ENCODE results near the gene MPP7.
"Not testable (repeated sequence)": the region's sequence is repeated elsewhere in the genome, so short reads cannot be mapped to it uniquely, and the experiment has no call there.

MPP7 gene

DNA sequence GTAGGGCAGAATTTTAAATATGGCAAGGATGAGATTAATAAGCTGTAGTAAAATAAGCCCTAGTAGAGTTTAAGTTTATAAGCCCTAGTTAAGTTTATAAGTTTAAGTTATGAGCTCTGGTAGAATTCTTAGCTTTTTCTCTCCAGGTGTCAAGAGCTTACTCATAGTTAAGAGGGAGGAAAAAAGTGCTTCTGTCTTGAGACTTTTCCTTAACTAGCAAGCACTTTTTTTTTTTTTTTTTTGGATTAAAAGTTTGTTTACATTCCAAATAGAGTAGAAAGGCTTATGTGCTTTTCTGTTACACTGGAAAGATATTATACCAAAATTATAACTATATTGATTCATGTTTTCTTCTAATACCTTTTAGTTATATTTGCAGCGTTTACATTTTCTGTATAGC lies 25.5 kb upstream of the MPP7 start:
- Histone ChIP-seq H3K9me3 (replicated peaks in 1 of 11) (no peaks in the 10 kb centered on the region), H3K27ac (no peak overlapping the region), H3K36me3 (no peaks in the 10 kb centered on the region), H3K4me1 (peaks cover 31 to 57% (median 48%) of the 10 kb centered on the region in 10 experiments), H3K4me2 (no peak overlapping the region), H3K9ac (no peak overlapping the region), H3K27me3 (no peaks in the 10 kb centered on the region), H4K20me1 (no peaks in the 10 kb centered on the region), H3K4me3 (no peak overlapping the region)
- TF ChIP-seq Cebpa-rat (IDR thresholded peaks at IDR 0.05), result no peak

DNA sequence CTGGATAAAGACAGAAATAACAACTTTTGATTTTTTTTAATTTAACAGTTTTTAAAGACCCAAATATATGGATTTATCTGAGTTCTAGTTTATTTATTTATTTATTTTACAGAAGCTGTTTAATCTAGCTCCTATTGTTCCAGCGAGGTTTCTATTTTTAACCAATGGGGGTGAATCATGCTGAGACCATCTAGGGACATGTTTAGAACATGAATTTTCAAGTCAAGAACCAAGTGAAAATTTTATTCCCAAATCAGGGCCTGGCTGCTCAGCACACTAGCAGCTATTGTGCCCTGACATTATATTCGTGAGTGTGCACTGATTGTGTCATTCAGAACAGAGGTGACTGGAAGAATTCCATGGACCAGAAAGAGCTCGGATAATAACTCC lies 24.6 kb upstream of the MPP7 start:
- Histone ChIP-seq H4K20me1 (no peaks in the 10 kb centered on the region), H3K4me3 (no peak overlapping the region), H3K4me2 (peak overlapping the region in 5 of 11 experiments; percentile 13 to 57 (median 47); a peak in 6 of 22 replicates), H3K9ac (no peak overlapping the region), H3K4me1 (peaks cover 22 to 49% (median 40%) of the 10 kb centered on the region in 10 experiments), H3K27ac (no peak overlapping the region), H3K36me3 (no peaks in the 10 kb centered on the region), H3K27me3 (no peaks in the 10 kb centered on the region), H3K9me3 (replicated peaks in 1 of 11) (no peaks in the 10 kb centered on the region)
- TF ChIP-seq Cebpa-rat (IDR thresholded peaks at IDR 0.05), result no peak

DNA sequence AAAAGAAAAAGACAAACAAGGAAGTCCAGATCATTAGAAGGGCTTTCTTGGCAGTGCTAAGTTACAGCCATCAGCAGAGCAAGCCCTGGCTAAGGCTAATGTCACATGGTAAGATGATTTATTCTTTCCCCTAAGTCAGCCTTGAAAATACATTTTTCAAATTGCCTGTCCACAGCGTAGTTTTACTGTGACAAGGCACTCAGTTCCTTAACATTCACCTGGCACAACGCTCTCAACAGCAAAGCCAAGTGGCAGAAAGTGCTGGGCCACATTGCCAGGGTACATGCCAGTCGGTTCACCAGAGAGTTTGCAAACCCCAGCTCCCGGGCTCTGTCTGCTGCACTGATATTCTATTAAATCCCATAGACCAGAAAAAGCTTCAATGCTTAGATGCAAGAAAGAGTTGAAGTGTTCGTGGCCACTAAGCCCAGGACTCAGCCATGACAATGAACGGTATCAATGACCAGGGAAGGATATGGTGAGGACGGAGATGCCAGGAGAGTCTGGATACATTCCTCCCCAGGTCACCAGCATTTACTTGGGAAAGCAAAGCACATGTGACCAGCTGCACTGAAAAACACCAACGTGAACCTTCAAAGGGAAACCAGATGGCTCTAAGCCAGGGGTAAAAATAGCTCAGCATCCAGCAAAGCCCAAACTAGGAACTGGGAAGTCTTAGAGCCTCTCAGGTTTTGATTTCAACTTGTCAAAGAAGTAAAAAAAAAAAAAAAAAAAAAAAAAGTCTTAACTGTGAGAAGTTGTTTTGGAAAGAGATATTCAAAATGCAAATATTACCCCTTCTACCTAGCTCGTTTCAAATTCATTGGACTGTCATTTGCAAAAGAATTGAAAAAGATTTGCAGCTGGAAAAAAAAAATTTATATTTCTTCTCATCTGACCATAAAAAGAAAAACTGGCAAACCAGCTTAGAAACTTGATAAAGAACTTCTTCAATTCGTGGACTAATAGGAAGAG lies 23.9 kb upstream of the MPP7 start:
- H3K4me3 ChIP-seq, result no peak overlapping the region
- peak overlapping the region; percentile 12 to 67 (median 53); a peak in 21 of 22 replicates for H3K4me2 ChIP-seq
- no peaks in the 10 kb centered on the region for H3K27me3 ChIP-seq
- no peak overlapping the region for H3K9ac ChIP-seq
- no peaks in the 10 kb centered on the region for H3K36me3 ChIP-seq
- no peaks in the 10 kb centered on the region for H3K9me3 ChIP-seq (replicated peaks in 1 of 11)
- H4K20me1 ChIP-seq, result no peaks in the 10 kb centered on the region
- peaks cover 20 to 42% (median 33%) of the 10 kb centered on the region in 10 experiments for H3K4me1 ChIP-seq
- TF ChIP-seq Cebpa-rat (IDR thresholded peaks at IDR 0.05), result no peak
- H3K27ac ChIP-seq, result no peak overlapping the region

DNA sequence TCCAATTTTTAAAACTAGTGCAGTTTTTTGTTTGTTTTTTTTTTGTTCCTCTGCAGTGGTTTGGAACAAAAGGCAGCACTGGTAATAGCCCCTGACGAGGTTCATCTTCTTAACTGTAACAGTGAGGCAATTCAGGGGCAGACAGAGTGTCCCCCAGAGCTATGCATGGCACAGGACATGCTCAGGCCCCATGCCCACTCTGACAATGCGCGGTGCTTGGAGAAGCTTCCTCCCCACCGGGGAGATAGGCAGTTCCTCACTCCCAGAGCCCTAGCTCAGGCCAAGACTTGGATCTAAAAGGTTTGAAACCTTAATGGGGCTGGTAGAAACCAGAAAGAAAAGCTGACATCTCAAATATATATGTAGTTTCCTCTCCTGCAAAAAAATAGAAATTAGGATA lies 17.9 kb upstream of the MPP7 start:
- no peak overlapping the region for H3K4me2 ChIP-seq
- H4K20me1 ChIP-seq, result no peaks in the 10 kb centered on the region
- no peaks in the 10 kb centered on the region for H3K27me3 ChIP-seq
- no peak overlapping the region for H3K9ac ChIP-seq
- TF ChIP-seq Cebpa-rat (IDR thresholded peaks at IDR 0.05), result no peak
- H3K9me3 ChIP-seq (replicated peaks in 1 of 11), result no peaks in the 10 kb centered on the region
- no peaks in the 10 kb centered on the region for H3K36me3 ChIP-seq
- H3K4me1 ChIP-seq, result peaks cover 0 to 21% (median 0%) of the 10 kb centered on the region in 10 experiments; a peak in 10 of 20 replicates
- no peak overlapping the region for H3K4me3 ChIP-seq
- H3K27ac ChIP-seq, result no peak overlapping the region

DNA sequence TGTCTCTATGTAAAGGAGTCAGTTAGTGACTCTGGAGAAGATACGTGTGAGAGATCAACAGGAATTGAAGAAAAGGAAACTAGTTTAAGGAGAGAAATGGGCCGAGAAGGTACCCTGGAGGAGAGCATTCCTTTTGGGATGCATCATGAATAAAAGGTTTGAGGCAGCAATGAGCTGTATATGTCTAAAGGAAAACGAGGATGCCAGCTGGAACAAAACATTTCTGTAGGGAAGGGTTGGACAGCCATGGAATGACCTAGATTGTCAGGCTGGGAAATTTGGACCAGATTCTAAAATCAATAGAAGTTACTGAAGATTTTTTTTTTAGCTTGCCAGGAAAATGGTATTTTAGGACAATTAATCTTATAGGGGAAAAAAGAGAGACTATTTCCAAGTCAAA lies 17.2 kb upstream of the MPP7 start:
- Histone ChIP-seq H3K27ac (no peak overlapping the region), H3K36me3 (no peaks in the 10 kb centered on the region), H4K20me1 (no peaks in the 10 kb centered on the region), H3K4me1 (peaks cover 0 to 21% (median 0%) of the 10 kb centered on the region in 10 experiments; a peak in 10 of 20 replicates), H3K4me2 (peak overlapping the region in 3 of 11 experiments; percentile 7 to 22 (median 20); a peak in 5 of 22 replicates), H3K27me3 (no peaks in the 10 kb centered on the region), H3K9ac (no peak overlapping the region), H3K9me3 (replicated peaks in 1 of 11) (no peaks in the 10 kb centered on the region), H3K4me3 (no peak overlapping the region)
- TF ChIP-seq Cebpa-rat (IDR thresholded peaks at IDR 0.05), result no peak

DNA sequence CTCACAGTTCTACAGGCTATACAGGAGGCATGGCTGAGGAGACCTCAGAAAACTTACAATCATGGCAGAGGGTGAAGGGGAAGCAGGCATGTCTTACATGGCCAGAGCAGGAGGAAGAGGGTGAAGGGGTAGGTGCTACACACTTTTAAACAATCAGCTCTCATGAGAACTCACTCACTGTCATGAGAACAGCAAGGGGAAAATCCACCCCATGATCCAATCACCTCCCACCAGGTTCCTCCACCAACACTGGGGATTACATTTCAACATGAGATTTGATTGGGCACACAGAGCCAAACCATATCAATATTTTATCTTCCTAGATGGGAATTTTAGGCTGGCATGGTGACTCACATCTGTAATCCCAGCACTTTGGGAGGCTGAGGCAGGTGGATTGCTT lies 16.2 kb upstream of the MPP7 start:
- H3K36me3 ChIP-seq, H3K9ac ChIP-seq: not testable (repeated sequence)

DNA sequence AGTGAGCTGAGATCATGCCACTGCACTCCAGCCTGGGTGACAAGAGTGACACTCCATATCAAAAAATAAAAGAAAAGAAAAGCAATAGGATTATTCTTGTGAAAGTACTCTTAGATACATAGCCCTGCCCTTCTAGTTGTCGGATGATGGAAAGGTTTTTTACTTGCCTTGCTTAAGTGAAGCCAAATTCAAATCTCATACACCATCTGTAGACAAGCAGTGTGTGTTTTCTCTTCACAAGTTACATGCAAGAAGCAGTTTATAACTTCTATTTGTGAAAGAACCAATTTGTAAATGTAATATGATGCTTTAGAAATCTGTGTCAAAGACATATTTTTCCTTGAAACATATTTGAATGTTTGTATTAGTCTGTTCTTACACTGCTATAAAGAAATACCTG lies 15.8 kb upstream of the MPP7 start:
- Histone ChIP-seq H4K20me1 (no peaks in the 10 kb centered on the region), H3K4me3 (no peak overlapping the region), H3K9me3 (replicated peaks in 1 of 11) (no peaks in the 10 kb centered on the region), H3K9ac (no peak overlapping the region), H3K4me1 (peaks cover 0 to 21% (median 0%) of the 10 kb centered on the region in 10 experiments; a peak in 10 of 20 replicates), H3K36me3 (no peaks in the 10 kb centered on the region), H3K27me3 (no peaks in the 10 kb centered on the region), H3K4me2 (peak overlapping the region in 2 of 11 experiments; percentile 22 to 23; a peak in 2 of 22 replicates), H3K27ac (no peak overlapping the region)
- TF ChIP-seq Cebpa-rat (IDR thresholded peaks at IDR 0.05), result no peak

More for the DNA sequence above, 16.2 kb upstream of the MPP7 start:
- H3K27me3 ChIP-seq; H3K4me3 ChIP-seq; H3K9me3 ChIP-seq (replicated peaks in 1 of 11); H3K4me2 ChIP-seq; H3K27ac ChIP-seq; H4K20me1 ChIP-seq: not testable (repeated sequence)
- peaks cover 0 to 21% (median 0%) of the 10 kb centered on the region in 10 experiments; a peak in 10 of 20 replicates for H3K4me1 ChIP-seq

DNA sequence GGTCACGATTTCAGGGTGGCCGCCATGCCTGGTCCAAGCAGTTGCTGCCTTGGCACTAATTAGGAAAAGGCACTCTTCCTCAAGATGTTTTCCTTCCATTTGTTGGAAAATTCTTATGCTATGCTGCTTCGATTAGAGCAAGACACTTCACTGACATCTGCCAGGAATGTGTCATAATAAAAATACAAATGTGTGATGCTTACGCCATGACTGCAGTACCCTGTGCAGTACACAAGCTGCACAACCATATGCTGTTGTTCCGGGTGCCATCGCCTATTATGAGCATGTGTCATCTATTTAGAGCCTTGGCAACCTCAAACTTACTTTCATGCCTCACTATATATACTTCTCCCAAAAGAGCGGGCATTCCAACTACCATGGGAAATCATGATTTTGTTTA lies 14.9 kb upstream of the MPP7 start:
- H3K36me3 ChIP-seq, result no peaks in the 10 kb centered on the region

DNA sequence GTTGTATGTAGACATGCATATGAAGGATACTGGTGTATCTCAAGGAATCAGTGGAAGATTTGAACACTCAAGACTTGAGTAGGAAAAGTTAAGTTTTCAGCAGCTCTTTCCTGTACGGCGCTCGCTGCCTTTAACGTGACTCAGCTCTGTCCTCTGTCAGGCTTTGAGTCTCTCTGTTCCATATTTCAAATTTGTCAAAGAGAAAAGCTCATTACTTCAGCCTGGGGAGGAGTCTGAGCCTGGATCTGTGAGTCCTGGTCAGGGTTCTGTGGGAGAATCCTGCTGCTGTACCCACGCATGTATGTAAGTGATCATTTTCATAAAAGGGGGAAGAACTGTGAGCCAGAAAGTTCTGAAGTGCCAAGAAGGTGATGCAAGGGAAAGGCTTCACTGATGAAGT lies 13.8 kb upstream of the MPP7 start:
- Histone ChIP-seq H3K4me1 (peaks cover 0 to 21% (median 6%) of the 10 kb centered on the region in 10 experiments; a peak in 12 of 20 replicates), H3K27me3 (no peaks in the 10 kb centered on the region), H3K4me3 (no peak overlapping the region), H3K4me2 (no peak overlapping the region), H3K9me3 (replicated peaks in 1 of 11) (peaks cover 5 to 8% (median 6%) of the 10 kb centered on the region in 11 experiments; a peak in 12 of 22 replicates), H3K36me3 (no peaks in the 10 kb centered on the region), H3K27ac (no peak overlapping the region), H4K20me1 (no peaks in the 10 kb centered on the region), H3K9ac (no peak overlapping the region)
- no peak for TF ChIP-seq Cebpa-rat (IDR thresholded peaks at IDR 0.05)

More for the DNA sequence above, 14.9 kb upstream of the MPP7 start:
- no peaks in the 10 kb centered on the region for H3K9me3 ChIP-seq (replicated peaks in 1 of 11)
- H3K4me1 ChIP-seq, result peaks cover 0 to 21% (median 2%) of the 10 kb centered on the region in 10 experiments; a peak in 12 of 20 replicates
- H3K27ac ChIP-seq, result no peak overlapping the region
- H3K9ac ChIP-seq, result no peak overlapping the region
- no peaks in the 10 kb centered on the region for H4K20me1 ChIP-seq
- H3K27me3 ChIP-seq, result no peaks in the 10 kb centered on the region
- TF ChIP-seq Cebpa-rat (IDR thresholded peaks at IDR 0.05), result no peak
- H3K4me3 ChIP-seq, result no peak overlapping the region
- peak overlapping the region in 4 of 11 experiments; percentile 13 to 29 (median 22); a peak in 3 of 22 replicates for H3K4me2 ChIP-seq
